Erythroblast (primary cell): ENCODE measurements around the gene PLAGL2.
A peak's percentile ranks its signal among the peaks of the same experiment; 100 is the strongest.
"Not testable (repeated sequence)": the region's sequence is repeated elsewhere in the genome, so short reads cannot be mapped to it uniquely, and the experiment has no call there.

Experiments
- DNase-seq, 2 experiments: peaks; one replicate each; lab custom pipeline; 2025; lab: John Stamatoyannopoulos, UW
- GATA1 ChIP-seq: IDR thresholded peaks from 2 replicates; pipeline ENCODE4 v1.6.1; 2011; ENCODE audit warnings: low read depth, mild to moderate bottlenecking, control low read depth, low read length, moderate library complexity
- POLR2A ChIP-seq: IDR thresholded peaks from 2 replicates; pipeline ENCODE4 v1.6.1; 2011; ENCODE audit warnings: mild to moderate bottlenecking, low read length

PLAGL2 gene

GRCh38 chr20:32189691-32190615 is 17.6 kb downstream of the PLAGL2 start:
- TF ChIP-seq POLR2A (no peak), GATA1 (no peak)
- DNase-seq: peak; percentile 48 to 49

GRCh38 chr20:32189123-32189410 is 18.5 kb downstream of the PLAGL2 start:
- no peak for TF ChIP-seq GATA1
- no peak for TF ChIP-seq POLR2A
- no peak for DNase-seq

GRCh38 chr20:32188376-32189122 is 19.0 kb downstream of the PLAGL2 start:
- no peak for DNase-seq
- TF ChIP-seq GATA1 (no peak), POLR2A (no peak)

GRCh38 chr20:32186506-32186905 is 21.0 kb downstream of the PLAGL2 start:
- no peak for DNase-seq
- TF ChIP-seq POLR2A: no peak
- no peak for TF ChIP-seq GATA1

- TF ChIP-seq GATA1 (no peak), POLR2A (no peak)
- DNase-seq: no peak
Observed at GRCh38 chr20:32184961-32185603, 22.5 kb downstream of the PLAGL2 start.

- TF ChIP-seq POLR2A (no peak), GATA1 (no peak)
Observed at GRCh38 chr20:32183947-32184635, 23.5 kb downstream of the PLAGL2 start.

GRCh38 chr20:32181606-32182005 is 25.9 kb downstream of the PLAGL2 start:
- no peak for DNase-seq
- TF ChIP-seq GATA1 (no peak), POLR2A (no peak)

More at GRCh38 chr20:32183947-32184635, 23.5 kb downstream of the PLAGL2 start:
- no peak for DNase-seq

GRCh38 chr20:32179934-32180333 is 27.6 kb downstream of the PLAGL2 start:
- DNase-seq: no peak
- TF ChIP-seq POLR2A (no peak), GATA1 (no peak)

GRCh38 chr20:32179515-32179914 is 28.0 kb downstream of the PLAGL2 start:
- no peak for DNase-seq
- no peak for TF ChIP-seq POLR2A
- TF ChIP-seq GATA1: no peak

GRCh38 chr20:32177696-32178095 is 29.8 kb downstream of the PLAGL2 start:
- DNase-seq: not testable (repeated sequence)

- DNase-seq: no peak
Observed at GRCh38 chr20:32168184-32168910, 39.2 kb downstream of the PLAGL2 start.

GRCh38 chr20:32167552-32167951 is 40.0 kb downstream of the PLAGL2 start:
- TF ChIP-seq GATA1 (no peak), POLR2A (no peak)
- DNase-seq: no peak

More at GRCh38 chr20:32168184-32168910, 39.2 kb downstream of the PLAGL2 start:
- TF ChIP-seq POLR2A (no peak), GATA1 (no peak)
